ENCODE data around the gene IFITM1. TPM values are rescaled to one million over a fixed set of nuclear protein-coding genes. Genes with fewer than 3 reads are reported as not detected.

Gene IFITM1
- total and polyA plus RNA-seq, 2 of the 8 experiments (the other 6 are each of a cell fraction or from before 2014, with no cell fraction given): 394 to 1,464 TPM

- TF ChIP-seq, protein P1, sequence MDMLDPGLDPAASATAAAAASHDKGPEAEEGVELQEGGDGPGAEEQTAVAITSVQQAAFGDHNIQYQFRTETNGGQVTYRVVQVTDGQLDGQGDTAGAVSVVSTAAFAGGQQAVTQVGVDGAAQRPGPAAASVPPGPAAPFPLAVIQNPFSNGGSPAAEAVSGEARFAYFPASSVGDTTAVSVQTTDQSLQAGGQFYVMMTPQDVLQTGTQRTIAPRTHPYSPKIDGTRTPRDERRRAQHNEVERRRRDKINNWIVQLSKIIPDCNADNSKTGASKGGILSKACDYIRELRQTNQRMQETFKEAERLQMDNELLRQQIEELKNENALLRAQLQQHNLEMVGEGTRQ (IDR thresholded peaks at IDR 0.05; ENCODE audit: low read length): no peak
Measured at GRCh38 chr11:351411-351810, 37.6 kb downstream of the IFITM1 start (continued).
